ENCODE measurements around the gene PUM2.
A peak's percentile ranks its signal among the peaks of the same experiment; 100 is the strongest.
"Not testable (repeated sequence)": the region's sequence is repeated elsewhere in the genome, so short reads cannot be mapped to it uniquely, and the experiment has no call there.

The PUM2 gene

DNA sequence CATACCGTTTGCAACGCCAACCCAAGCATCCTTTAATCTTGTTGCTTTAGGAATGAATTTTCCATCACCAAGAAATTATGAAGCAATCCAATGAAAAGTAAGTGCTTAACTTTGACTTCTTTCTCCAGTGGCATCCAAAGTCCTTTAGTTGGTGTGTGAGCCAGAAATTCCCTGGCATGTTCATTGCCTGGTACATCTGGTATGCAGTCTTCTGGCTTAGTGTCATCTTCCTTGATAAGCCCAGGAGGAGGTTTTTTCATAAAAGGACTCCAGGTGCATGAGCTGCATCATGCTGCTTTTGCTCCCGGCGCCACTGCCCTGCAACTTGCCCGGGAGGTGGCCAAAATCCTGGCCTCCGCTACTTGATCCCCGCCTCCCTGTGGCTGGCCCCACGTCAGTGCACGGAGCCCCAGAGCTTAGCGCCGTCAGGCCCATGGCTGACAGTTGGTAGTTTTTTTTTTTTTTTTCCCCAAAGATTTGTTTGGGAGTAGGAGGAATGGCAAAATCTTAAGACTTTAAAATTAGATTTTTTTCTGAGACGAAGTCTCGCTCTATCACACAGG lies 58.7 kb downstream of the PUM2 start:
- POLR2A ChIA-PET (ENCODE audit: low non-redundant PET), result no interaction called here
- CTCF ChIA-PET, result interaction anchor here (0.6 to 3.0 kb wide), 7 partner anchors 12 to 203 kb away, joined by 3 to 14 read pairs (median 4); no protein-coding TSS in a partner anchor
- DNase-seq (ENCODE audit: low spot score), result no peak
- TF ChIP-seq, protein P1, sequence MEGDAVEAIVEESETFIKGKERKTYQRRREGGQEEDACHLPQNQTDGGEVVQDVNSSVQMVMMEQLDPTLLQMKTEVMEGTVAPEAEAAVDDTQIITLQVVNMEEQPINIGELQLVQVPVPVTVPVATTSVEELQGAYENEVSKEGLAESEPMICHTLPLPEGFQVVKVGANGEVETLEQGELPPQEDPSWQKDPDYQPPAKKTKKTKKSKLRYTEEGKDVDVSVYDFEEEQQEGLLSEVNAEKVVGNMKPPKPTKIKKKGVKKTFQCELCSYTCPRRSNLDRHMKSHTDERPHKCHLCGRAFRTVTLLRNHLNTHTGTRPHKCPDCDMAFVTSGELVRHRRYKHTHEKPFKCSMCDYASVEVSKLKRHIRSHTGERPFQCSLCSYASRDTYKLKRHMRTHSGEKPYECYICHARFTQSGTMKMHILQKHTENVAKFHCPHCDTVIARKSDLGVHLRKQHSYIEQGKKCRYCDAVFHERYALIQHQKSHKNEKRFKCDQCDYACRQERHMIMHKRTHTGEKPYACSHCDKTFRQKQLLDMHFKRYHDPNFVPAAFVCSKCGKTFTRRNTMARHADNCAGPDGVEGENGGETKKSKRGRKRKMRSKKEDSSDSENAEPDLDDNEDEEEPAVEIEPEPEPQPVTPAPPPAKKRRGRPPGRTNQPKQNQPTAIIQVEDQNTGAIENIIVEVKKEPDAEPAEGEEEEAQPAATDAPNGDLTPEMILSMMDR (conservative IDR thresholded peaks at IDR 0.05; ENCODE audit: low read depth), result no peak
- peak overlapping the region; percentile 39 for H3K27ac ChIP-seq

DNA sequence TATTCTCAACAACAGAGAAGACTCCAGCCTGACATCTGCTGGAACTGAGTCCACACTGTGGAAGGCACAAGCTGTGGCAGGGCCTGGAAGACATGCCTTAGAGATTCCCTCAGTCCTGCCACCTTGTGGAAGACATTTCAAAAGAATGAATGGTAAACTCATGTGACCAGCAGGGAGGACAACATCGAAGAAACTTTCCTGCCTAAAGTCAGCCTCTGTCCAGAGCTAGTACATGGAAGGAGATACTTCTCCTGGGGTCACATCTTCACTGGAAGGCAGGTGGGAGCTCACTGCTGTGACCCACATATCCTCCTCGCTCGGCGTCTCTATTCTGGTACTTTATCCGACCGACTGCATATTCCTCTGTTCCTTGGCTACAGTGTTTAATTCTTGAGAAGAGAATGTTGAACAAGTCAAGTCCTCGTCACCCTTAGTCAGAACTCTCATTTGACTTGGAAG lies 59.5 kb downstream of the PUM2 start:
- ChIA-PET CTCF (interaction anchor here (0.5 to 3.0 kb wide), 12 partner anchors 9 to 280 kb away, joined by 3 to 14 read pairs (median 3); no protein-coding TSS in a partner anchor), POLR2A (ENCODE audit: low non-redundant PET) (no interaction called here)
- TF ChIP-seq, protein P1 (conservative IDR thresholded peaks at IDR 0.05; ENCODE audit: low read depth), result peak; percentile 68
- H3K27ac ChIP-seq, result no peak overlapping the region; the same call in 1 of the 2 replicates
- DNase-seq (ENCODE audit: low spot score), result peak; percentile 88

GRCh38 chr2:20288642-20289340 lies 61.9 kb downstream of the PUM2 start:
- ChIA-PET POLR2A (ENCODE audit: low non-redundant PET) (no interaction called here), CTCF (interaction anchor here (0.6 to 1.1 kb wide), 4 partner anchors 26 to 88 kb away, joined by 3 to 6 read pairs (median 4); no protein-coding TSS in a partner anchor)
- peak overlapping the region; percentile 67 for H3K27ac ChIP-seq
- DNase-seq (ENCODE audit: low spot score), result peak; percentile 72
- TF ChIP-seq, protein P1 (conservative IDR thresholded peaks at IDR 0.05; ENCODE audit: low read depth), result no peak

DNA sequence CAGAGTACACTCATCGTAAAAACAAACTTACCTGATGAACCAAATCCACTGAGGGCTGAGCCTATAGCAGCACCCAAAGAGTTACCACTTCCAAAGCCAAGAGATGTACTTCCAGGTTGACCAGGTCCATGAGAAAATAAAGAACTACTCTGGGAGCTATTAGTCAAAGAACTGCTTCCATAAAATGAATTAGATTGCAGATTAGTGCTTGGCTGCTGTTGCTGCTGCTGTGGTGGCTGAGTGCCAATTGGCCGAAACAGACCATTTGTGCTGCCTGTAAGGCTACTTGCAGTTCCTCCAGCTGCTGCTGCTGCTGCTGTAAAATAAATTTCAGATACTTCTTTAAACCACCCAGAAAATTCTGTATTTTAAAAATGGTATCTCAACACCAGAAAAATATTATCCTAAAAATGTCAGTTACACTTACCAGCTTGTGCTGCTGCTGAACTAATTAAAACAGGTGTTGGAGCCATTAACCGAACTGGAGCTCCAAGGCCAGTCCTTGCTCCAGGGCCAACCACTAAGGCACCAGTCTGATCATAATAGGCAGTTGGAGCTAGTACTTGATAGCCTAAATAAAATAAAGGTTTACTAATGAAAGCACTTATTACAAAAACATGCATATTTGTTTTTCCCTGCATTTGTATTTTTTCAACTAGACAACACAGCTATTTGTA lies 67.6 kb downstream of the PUM2 start:
- POLR2A ChIA-PET (ENCODE audit: low non-redundant PET), result no interaction called here
- DNase-seq (ENCODE audit: low spot score), result no peak
- H3K27ac ChIP-seq, result no peak overlapping the region
- TF ChIP-seq, protein P1 (conservative IDR thresholded peaks at IDR 0.05; ENCODE audit: low read depth), result no peak
- CTCF ChIA-PET, result no interaction called here

DNA sequence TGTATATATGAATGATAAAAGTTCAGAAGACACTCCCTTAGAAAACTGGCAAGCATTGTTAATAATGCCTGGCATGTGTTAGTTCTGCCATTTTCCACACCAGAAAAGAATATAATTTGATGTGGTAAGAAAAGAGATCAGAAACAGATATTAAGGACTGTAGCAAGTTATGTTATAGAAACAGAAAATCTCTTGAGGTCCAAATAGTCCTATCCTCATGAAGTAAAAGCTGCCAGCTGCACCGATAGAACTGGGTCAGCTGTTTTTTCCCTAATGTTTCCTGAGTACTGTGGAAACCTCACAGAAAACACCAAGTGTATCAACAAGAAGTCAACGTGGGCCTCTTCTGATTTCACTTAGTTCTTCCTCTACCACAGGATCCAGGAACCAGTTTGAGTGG lies 68.8 kb downstream of the PUM2 start:
- DNase-seq (ENCODE audit: low spot score), result no peak
- TF ChIP-seq, protein P1 (conservative IDR thresholded peaks at IDR 0.05; ENCODE audit: low read depth), result no peak
- ChIA-PET CTCF (interaction anchor here (0.8 kb wide), 1 partner anchor 9 kb away, joined by 3 read pairs; no protein-coding TSS in a partner anchor), POLR2A (ENCODE audit: low non-redundant PET) (no interaction called here)
- H3K27ac ChIP-seq, result no peak overlapping the region

DNA sequence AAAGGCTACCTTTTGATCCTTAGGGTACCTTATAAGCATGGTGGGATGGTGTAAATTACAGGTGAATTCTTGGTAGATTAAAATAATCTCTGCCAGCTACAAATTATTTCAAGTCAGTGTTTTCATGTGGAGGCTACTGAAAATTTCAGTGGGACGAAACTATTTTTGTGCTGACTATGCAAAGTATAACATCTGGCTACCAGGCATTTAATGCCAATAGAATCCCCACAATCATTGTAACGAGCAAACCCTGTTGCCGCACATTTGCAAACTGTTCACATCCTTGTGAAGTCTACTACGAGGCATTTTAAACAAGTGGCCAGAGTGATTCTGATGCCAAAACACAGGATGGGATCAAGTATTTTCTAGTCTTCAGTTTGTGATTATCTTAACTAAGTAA lies 77.6 kb downstream of the PUM2 start:
- TF ChIP-seq, protein P1 (conservative IDR thresholded peaks at IDR 0.05; ENCODE audit: low read depth), result no peak
- CTCF ChIA-PET, result interaction anchor here (0.7 kb wide), 1 partner anchor 135 kb away, joined by 5 read pairs; no protein-coding TSS in a partner anchor
- no peak overlapping the region for H3K27ac ChIP-seq
- POLR2A ChIA-PET (ENCODE audit: low non-redundant PET), result no interaction called here
- no peak for DNase-seq (ENCODE audit: low spot score)

DNA sequence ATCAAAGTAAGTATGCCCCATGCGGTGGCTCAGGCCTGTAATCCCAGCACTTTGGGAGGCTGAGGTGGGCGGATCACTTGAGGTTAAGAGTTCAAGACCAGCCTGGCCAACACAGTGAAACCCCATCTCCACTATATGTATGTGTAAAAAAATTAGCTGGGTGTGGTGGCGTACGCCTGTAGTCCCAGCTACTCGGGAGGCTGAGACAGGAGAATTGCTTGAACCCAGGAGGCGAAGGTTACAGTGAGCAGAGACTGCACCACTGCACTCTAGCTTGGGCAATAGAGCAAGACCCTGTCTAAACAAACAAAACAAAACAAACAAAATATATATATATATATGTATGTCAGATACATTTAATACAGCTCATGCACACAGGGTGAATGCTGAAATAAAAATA lies 82.3 kb downstream of the PUM2 start:
- DNase-seq (ENCODE audit: low spot score); H3K27ac ChIP-seq; CTCF ChIA-PET: not testable (repeated sequence)
- POLR2A ChIA-PET (ENCODE audit: low non-redundant PET), result interaction anchor here (0.7 kb wide), 1 partner anchor 36 kb away, joined by 3 read pairs; no protein-coding TSS in a partner anchor
